ELF-1 (cell line): ENCODE data around the gene INPP4B.

Source experiments
- DNase-seq: peaks from one replicate; pipeline ENCODE4 v3.0.0-alpha.2; 2016; ENCODE audit warnings: low read depth, low spot score

INPP4B gene

GRCh38 chr4:142379277-142380051, 466.6 kb downstream of the INPP4B start:
- DNase-seq = no peak

GRCh38 chr4:142378179-142378578, 467.9 kb downstream of the INPP4B start:
- no peak for DNase-seq

- DNase-seq = no peak
Measured at GRCh38 chr4:142377342-142378091, 468.6 kb downstream of the INPP4B start.

GRCh38 chr4:142376204-142376603, 469.9 kb downstream of the INPP4B start:
- DNase-seq = no peak

GRCh38 chr4:142373610-142374009, 472.5 kb downstream of the INPP4B start:
- DNase-seq = no peak

- no peak for DNase-seq
Measured at GRCh38 chr4:142372530-142373260, 473.4 kb downstream of the INPP4B start.

GRCh38 chr4:142369141-142369540, 477.0 kb downstream of the INPP4B start:
- no peak for DNase-seq

- no peak for DNase-seq
Measured at GRCh38 chr4:142367418-142368180, 478.5 kb downstream of the INPP4B start.

GRCh38 chr4:142366769-142367181, 479.3 kb downstream of the INPP4B start:
- no peak for DNase-seq

GRCh38 chr4:142365391-142365790, 480.7 kb downstream of the INPP4B start:
- DNase-seq = no peak

- DNase-seq = no peak
Measured at GRCh38 chr4:142363686-142364085, 482.4 kb downstream of the INPP4B start.

GRCh38 chr4:142361981-142362380, 484.1 kb downstream of the INPP4B start:
- no peak for DNase-seq

- no peak for DNase-seq
Measured at GRCh38 chr4:142360657-142361056, 485.4 kb downstream of the INPP4B start.

GRCh38 chr4:142358656-142359055, 487.4 kb downstream of the INPP4B start:
- DNase-seq = no peak

GRCh38 chr4:142356801-142357200, 489.3 kb downstream of the INPP4B start:
- no peak for DNase-seq

- no peak for DNase-seq
Measured at GRCh38 chr4:142356118-142356759, 489.9 kb downstream of the INPP4B start.

GRCh38 chr4:142355421-142355930, 490.6 kb downstream of the INPP4B start:
- DNase-seq = no peak

GRCh38 chr4:142354794-142355420, 491.2 kb downstream of the INPP4B start:
- DNase-seq = no peak

GRCh38 chr4:142354041-142354440, 492.1 kb downstream of the INPP4B start:
- DNase-seq = no peak

GRCh38 chr4:142353149-142353738, 492.9 kb downstream of the INPP4B start:
- no peak for DNase-seq
